SK-N-SH (cell line): ENCODE measurements around the gene ATP6V1C2. TPM values are rescaled to one million over a fixed set of nuclear protein-coding genes. Genes with fewer than 3 reads are reported as not detected.

Source experiments
- CTCF ChIA-PET: fragments of 300-600, 350-600 bp; formaldehyde crosslinking; extraction: SDS; loops from one replicate; lab custom pipeline; 2021; lab: Yijun Ruan, JAX
- POLR2A ChIA-PET: fragments of 350-600 bp; sonication (Branson Sonifier 250); formaldehyde crosslinking; extraction: SDS; loops from one replicate; lab custom pipeline; 2020; ENCODE audit warnings: antibody characterized with exemption, inconsistent platforms; lab: Yijun Ruan, JAX
- DNase-seq: peaks from one replicate; pipeline ENCODE4 v3.0.0; 2012
- H2AFZ ChIP-seq: fragments of 200-600 bp; sonication (generic); 2 replicates; pipeline ENCODE4 v1.8.1; 2016; ENCODE audit warnings: antibody characterized with exemption, mild to moderate bottlenecking, low read depth
- H3F3A ChIP-seq: fragments of 200-600 bp; sonication (generic); replicated peaks from 2 replicates; pipeline ENCODE3; 2016; ENCODE audit warnings: antibody characterized with exemption, mild to moderate bottlenecking; ENCODE audit not compliant: insufficient read depth
- H3K27ac ChIP-seq, 2 experiments: fragments of 200-500 bp in 1 of 2; fragments of 200-600 bp in 1 of 2; sonication (Bioruptor generic) in 1 of 2; sonication (generic), shearing (Covaris generic) in 1 of 2; 2 replicates each; pipeline versions ENCODE4 v1.5.1 to v1.6.1; 2014 to 2016; ENCODE audit warnings: low read depth in 2 of 2, inconsistent platforms in 1 of 2, low read length in 1 of 2, mild to moderate bottlenecking in 1 of 2, mixed read lengths in 1 of 2
- H3K27me3 ChIP-seq: fragments of 200-600 bp; sonication (generic), shearing (Covaris generic); 2 replicates; pipeline ENCODE4 v1.6.1; 2016; ENCODE audit warnings: mixed run types; ENCODE audit not compliant: insufficient read depth
- H3K36me3 ChIP-seq, 2 experiments: fragments of 200-500 bp in 1 of 2; fragments of 200-600 bp in 1 of 2; sonication (Bioruptor generic) in 1 of 2; sonication (generic) in 1 of 2; replicated peaks in 1 of 2; 2 replicates each; pipeline versions ENCODE3 to v1.5.1; 2014 to 2016; ENCODE audit warnings: low read length in 1 of 2, mild to moderate bottlenecking in 1 of 2; ENCODE audit not compliant: insufficient read depth in 2 of 2, control insufficient read depth in 1 of 2
- H3K4me1 ChIP-seq, 2 experiments: fragments of 200-500 bp in 1 of 2; fragments of 200-600 bp in 1 of 2; sonication (Bioruptor generic) in 1 of 2; sonication (generic), shearing (Covaris generic) in 1 of 2; 2 replicates each; pipeline versions ENCODE4 v1.5.1 to v1.6.1; 2014 to 2016; ENCODE audit warnings: low read depth in 1 of 2, low read length in 1 of 2, mixed run types in 1 of 2; ENCODE audit not compliant: insufficient read depth in 2 of 2, control insufficient read depth in 1 of 2
- H3K4me2 ChIP-seq: fragments of 200-600 bp; sonication (generic), shearing (Covaris generic); 2 replicates; pipeline ENCODE4 v1.6.1; 2017; ENCODE audit warnings: mixed run types
- H3K4me3 ChIP-seq, 2 experiments: fragments of 200-500 bp in 1 of 2; fragments of 200-600 bp in 1 of 2; sonication (Bioruptor generic) in 1 of 2; sonication (generic), shearing (Covaris generic) in 1 of 2; 2 replicates each; pipeline versions ENCODE4 v1.5.1 to v1.8.1; 2014 to 2016; ENCODE audit warnings: low read depth in 2 of 2, inconsistent platforms in 1 of 2, low read length in 1 of 2, mild to moderate bottlenecking in 1 of 2, mixed read lengths in 1 of 2, moderate library complexity in 1 of 2
- H3K79me2 ChIP-seq: fragments of 200-600 bp; sonication (generic); 2 replicates; pipeline ENCODE4 v1.8.1; 2017; ENCODE audit warnings: mild to moderate bottlenecking; ENCODE audit not compliant: insufficient read depth
- H3K9ac ChIP-seq: fragments of 200-600 bp; sonication (generic); 2 replicates; pipeline ENCODE4 v1.6.1; 2017; ENCODE audit warnings: mixed run types
- H3K9me2 ChIP-seq: fragments of 200-600 bp; sonication (generic); 2 replicates; pipeline ENCODE4 v1.6.1; 2017; ENCODE audit warnings: mixed run types
- H3K9me3 ChIP-seq: fragments of 200-600 bp; sonication (generic); 2 replicates; pipeline ENCODE4 v1.6.1; 2017; ENCODE audit warnings: mixed run types, mild to moderate bottlenecking, moderate library complexity
- H4K20me1 ChIP-seq: fragments of 200-600 bp; sonication (generic); 2 replicates; pipeline ENCODE4 v1.6.1; 2017; ENCODE audit warnings: mild to moderate bottlenecking, mixed run types; ENCODE audit not compliant: insufficient read depth
- CHD2 ChIP-seq: fragments of 150-350 bp; IDR thresholded peaks from 2 replicates; pipeline ENCODE4 v1.6.1; 2018; ENCODE audit warnings: low read length; ENCODE audit not compliant: partially characterized antibody
- EZH2phosphoT487 ChIP-seq: fragments of 200-600 bp; sonication (generic); IDR thresholded peaks from 2 replicates; pipeline ENCODE4 v1.6.1; 2017; ENCODE audit warnings: low read depth, mixed run types, mild to moderate bottlenecking, antibody characterized with exemption, moderate library complexity, borderline replicate concordance
- GATA2 ChIP-seq: sonication (generic); formaldehyde crosslinking; IDR thresholded peaks from 2 replicates; pipeline ENCODE4 v1.5.0; 2020; ENCODE audit warnings: mild to moderate bottlenecking, missing genetic modification reagents
- JUND ChIP-seq: IDR thresholded peaks from 2 replicates; pipeline ENCODE4 v1.4.0; 2012
- RCOR1 ChIP-seq: fragments of 150-350 bp; IDR thresholded peaks from 2 replicates; pipeline ENCODE4 v1.6.1; 2017; ENCODE audit warnings: antibody characterized with exemption, low read length
- RFX5 ChIP-seq: IDR thresholded peaks from 2 replicates; pipeline ENCODE4 v1.6.1; 2012; ENCODE audit warnings: mild to moderate bottlenecking, improper control_type of control experiment, low read length
- RXRA ChIP-seq: IDR thresholded peaks from 2 replicates; pipeline ENCODE4 v1.4.0; 2012; ENCODE audit warnings: low read depth, mild to moderate bottlenecking, borderline replicate concordance
- SIN3A ChIP-seq: IDR thresholded peaks from 2 replicates; pipeline ENCODE4 v1.6.1; 2012; ENCODE audit warnings: low read depth, mild to moderate bottlenecking, low read length, moderate library complexity, borderline replicate concordance
- YY1 ChIP-seq: IDR thresholded peaks from 2 replicates; pipeline ENCODE4 v1.4.0; 2012; ENCODE audit warnings: low read depth, mild to moderate bottlenecking
- WGBS: methylation state at CpG from one replicate; pipeline ENCODE4 v1.1.6; 2017; ENCODE audit warnings: low lambda C conversion rate; 5-methylcytosine and 5-hydroxymethylcytosine counted together
- polyA plus RNA-seq, 3 experiments: library from polyadenylated mRNA; depleted of rRNA; stranded (reverse); fragments of >200 nt; gene quantifications; 2 replicates each; pipeline ENCODE4 v1.2.3, GENCODE V29; 2012
- TF ChIP-seq, protein P1 (sequence below): fragments of 200-600 bp; sonication (generic); IDR thresholded peaks from 2 replicates; pipeline ENCODE4 v1.6.1; 2017; ENCODE audit warnings: antibody characterized with exemption, mild to moderate bottlenecking, moderate library complexity
- TF ChIP-seq, protein P2 (sequence below): IDR thresholded peaks from 2 replicates; pipeline ENCODE4 v1.4.0; 2012; ENCODE audit warnings: low read depth, borderline replicate concordance
- TF ChIP-seq, protein P3 (sequence below): IDR thresholded peaks from 2 replicates; pipeline ENCODE4 v1.6.1; 2012; ENCODE audit warnings: mild to moderate bottlenecking, low read depth, low read length, moderate library complexity
- TF ChIP-seq, protein P4 (sequence below): IDR thresholded peaks from 2 replicates; pipeline ENCODE4 v1.4.0; 2012; ENCODE audit warnings: low read depth

Gene ATP6V1C2
- polyA plus RNA-seq, 1 of the 3 experiments (the other 2 are of a cell fraction): 0.12 TPM

DNA sequence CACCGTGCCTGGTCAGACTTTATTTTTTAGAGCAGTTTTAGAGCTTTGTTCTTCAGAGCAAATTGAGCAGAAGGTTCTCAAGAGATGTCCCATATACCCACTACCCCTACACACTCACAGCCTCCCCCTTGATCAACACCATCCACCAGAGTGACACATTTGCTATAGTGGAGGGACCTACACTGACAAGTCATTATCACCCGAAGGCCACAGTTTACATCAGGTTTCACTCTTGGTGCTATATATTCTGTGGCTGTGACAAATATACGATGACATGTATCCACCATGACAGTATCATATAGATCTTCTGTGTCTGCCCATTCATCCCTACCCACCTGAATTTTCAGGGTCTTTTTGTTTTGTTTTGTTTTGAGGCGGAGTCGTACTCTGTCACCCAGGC lies 15.4 kb upstream of the ATP6V1C2 start:
- ChIA-PET POLR2A (no interaction called here), CTCF (interaction anchor here (1.0 kb wide), 1 partner anchor 20 kb away, joined by 4 read pairs; no protein-coding TSS in a partner anchor)
- Histone ChIP-seq H3K4me2 (no peak overlapping the region), H2AFZ (no peak overlapping the region), H3K4me1 (no peaks in the 10 kb centered on the region), H3F3A (no peaks in the 10 kb centered on the region), H3K9ac (no peak overlapping the region), H3K79me2 (no peaks in the 10 kb centered on the region), H3K27me3 (peaks cover 9% of the 10 kb centered on the region; the same call in 1 of the 2 replicates), H3K27ac (no peak overlapping the region), H3K36me3 (no peaks in the 10 kb centered on the region), H3K9me3 (no peaks in the 10 kb centered on the region), H4K20me1 (no peaks in the 10 kb centered on the region), H3K4me3 (no peak overlapping the region), H3K9me2 (no peaks in the 10 kb centered on the region)
- DNase-seq: no peak
- WGBS: 81% methylated on average over 5 of the region's 5 CpGs
- no peak for TF ChIP-seq EZH2phosphoT487
- TF ChIP-seq, protein P1, sequence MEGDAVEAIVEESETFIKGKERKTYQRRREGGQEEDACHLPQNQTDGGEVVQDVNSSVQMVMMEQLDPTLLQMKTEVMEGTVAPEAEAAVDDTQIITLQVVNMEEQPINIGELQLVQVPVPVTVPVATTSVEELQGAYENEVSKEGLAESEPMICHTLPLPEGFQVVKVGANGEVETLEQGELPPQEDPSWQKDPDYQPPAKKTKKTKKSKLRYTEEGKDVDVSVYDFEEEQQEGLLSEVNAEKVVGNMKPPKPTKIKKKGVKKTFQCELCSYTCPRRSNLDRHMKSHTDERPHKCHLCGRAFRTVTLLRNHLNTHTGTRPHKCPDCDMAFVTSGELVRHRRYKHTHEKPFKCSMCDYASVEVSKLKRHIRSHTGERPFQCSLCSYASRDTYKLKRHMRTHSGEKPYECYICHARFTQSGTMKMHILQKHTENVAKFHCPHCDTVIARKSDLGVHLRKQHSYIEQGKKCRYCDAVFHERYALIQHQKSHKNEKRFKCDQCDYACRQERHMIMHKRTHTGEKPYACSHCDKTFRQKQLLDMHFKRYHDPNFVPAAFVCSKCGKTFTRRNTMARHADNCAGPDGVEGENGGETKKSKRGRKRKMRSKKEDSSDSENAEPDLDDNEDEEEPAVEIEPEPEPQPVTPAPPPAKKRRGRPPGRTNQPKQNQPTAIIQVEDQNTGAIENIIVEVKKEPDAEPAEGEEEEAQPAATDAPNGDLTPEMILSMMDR: no peak
- no peak for TF ChIP-seq RCOR1
- TF ChIP-seq, protein P2, sequence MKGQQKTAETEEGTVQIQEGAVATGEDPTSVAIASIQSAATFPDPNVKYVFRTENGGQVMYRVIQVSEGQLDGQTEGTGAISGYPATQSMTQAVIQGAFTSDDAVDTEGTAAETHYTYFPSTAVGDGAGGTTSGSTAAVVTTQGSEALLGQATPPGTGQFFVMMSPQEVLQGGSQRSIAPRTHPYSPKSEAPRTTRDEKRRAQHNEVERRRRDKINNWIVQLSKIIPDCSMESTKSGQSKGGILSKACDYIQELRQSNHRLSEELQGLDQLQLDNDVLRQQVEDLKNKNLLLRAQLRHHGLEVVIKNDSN: no peak
- TF ChIP-seq, protein P3, sequence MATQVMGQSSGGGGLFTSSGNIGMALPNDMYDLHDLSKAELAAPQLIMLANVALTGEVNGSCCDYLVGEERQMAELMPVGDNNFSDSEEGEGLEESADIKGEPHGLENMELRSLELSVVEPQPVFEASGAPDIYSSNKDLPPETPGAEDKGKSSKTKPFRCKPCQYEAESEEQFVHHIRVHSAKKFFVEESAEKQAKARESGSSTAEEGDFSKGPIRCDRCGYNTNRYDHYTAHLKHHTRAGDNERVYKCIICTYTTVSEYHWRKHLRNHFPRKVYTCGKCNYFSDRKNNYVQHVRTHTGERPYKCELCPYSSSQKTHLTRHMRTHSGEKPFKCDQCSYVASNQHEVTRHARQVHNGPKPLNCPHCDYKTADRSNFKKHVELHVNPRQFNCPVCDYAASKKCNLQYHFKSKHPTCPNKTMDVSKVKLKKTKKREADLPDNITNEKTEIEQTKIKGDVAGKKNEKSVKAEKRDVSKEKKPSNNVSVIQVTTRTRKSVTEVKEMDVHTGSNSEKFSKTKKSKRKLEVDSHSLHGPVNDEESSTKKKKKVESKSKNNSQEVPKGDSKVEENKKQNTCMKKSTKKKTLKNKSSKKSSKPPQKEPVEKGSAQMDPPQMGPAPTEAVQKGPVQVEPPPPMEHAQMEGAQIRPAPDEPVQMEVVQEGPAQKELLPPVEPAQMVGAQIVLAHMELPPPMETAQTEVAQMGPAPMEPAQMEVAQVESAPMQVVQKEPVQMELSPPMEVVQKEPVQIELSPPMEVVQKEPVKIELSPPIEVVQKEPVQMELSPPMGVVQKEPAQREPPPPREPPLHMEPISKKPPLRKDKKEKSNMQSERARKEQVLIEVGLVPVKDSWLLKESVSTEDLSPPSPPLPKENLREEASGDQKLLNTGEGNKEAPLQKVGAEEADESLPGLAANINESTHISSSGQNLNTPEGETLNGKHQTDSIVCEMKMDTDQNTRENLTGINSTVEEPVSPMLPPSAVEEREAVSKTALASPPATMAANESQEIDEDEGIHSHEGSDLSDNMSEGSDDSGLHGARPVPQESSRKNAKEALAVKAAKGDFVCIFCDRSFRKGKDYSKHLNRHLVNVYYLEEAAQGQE: no peak
- no peak for TF ChIP-seq RFX5
- TF ChIP-seq GATA2 (CRISPR knock-in tag): no peak
- TF ChIP-seq CHD2: no peak
- TF ChIP-seq YY1: no peak
- TF ChIP-seq JUND: no peak
- no peak for TF ChIP-seq RXRA
- TF ChIP-seq, protein P4, sequence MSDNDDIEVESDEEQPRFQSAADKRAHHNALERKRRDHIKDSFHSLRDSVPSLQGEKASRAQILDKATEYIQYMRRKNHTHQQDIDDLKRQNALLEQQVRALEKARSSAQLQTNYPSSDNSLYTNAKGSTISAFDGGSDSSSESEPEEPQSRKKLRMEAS: no peak
- TF ChIP-seq SIN3A: no peak
